ENCODE results near the gene PPIL3.
"Not testable (repeated sequence)": the region's sequence is repeated elsewhere in the genome, so short reads cannot be mapped to it uniquely, and the experiment has no call there.

PPIL3 gene
- 33.8 reads per million, percentile 59 among the genes with 10 or more reads in this experiment for total RNA-seq

DNA sequence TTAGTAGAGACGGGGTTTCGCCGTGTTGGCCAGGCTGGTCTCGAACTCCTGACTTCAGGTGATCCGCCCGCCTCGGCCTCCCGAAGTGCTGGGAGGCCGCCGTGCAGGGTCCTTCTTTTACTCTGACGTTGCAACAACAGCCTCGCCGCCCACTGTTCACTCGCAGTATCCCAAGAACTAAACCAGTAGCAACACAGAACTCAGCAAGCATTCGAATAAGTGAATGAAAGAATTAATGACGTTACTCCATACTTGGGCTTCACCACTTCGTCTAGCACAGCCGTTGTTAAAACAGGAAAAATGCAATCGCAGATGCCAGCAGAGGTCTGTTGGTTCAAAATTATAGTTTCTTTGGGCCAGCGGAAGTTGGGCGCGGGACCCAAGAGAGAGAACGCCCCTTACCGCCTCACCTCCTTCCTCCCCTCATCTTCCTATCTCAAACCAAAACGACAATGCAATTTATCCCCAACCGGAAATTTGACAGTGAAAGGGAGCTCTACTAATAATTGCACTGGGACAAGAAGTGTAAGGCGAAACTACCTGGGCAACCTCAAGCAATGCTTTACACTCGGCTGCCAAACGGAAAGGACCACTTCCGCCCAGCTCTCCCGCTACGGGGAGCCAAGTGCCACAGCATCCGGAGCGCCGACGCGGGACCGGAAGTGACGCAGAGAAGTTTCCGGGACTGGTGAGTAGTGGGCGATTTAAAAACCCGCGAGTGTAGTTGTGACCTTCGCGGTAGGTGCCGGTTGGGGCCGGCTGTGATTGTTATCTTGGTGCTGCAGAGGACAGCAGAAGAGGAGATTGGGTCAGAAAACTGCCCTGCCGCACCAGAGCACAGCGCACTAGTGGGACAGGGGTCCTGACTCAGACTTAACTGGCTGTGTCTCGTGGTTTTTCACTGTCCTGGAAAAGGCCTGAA, at the start of gene PPIL3, which contains the start of gene NIF3L1:
PPIL3 (minus strand) TSS at position 374 of the 922 bp plus-strand sequence. CDS start 1,462 bp downstream, outside the sequence.
NIF3L1 (plus strand) TSS at position 668 of the 922 bp plus-strand sequence. CDS start 2,573 bp downstream, outside the sequence.
- peak; percentile 95 for DNase-seq

GRCh38 chr2:200930947-200931626, 42.2 kb upstream of the PPIL3 start:
- no peak for DNase-seq

DNA sequence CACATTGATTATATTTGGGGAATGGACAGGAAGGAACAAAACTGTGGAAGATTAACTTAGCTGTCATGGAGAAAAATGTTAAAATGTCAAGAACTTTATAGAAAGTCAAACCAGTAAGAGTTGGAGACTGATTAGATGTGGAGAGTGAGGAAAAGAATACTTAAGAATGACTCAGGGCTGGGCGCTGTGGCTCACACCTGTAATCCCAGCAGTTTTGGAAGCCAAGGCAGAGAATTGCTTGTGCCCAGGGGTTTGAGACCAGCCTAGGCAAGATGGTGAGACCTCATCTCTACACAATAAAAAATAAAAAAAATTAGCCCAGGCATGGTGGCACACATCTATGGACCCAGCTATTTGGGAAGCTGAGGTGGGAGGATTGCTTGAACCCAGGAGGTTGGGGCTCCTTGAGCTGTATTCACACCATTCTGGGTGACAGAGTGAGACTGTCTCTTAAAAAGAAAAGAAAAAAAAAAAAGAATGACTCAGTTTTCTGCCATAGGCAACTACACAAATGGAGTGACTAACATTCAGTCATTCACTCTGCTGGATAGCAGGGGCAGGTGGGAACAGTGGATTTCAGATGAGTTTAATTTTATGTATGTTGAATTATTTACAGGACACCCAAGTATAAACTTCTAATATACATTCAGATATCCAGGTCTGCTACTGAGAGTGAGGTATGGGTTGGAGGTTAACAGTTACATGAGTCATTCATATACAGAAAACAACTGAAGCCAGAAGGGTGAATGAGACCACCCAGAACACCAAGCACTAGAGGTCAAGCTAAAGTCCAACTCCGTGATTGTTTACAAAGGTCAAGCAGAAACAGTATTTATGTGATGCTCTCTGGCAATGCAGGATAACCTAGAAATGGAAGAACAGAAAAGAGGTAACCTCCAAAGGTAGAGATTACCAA, 40.7 kb upstream of the PPIL3 start:
- no peak for DNase-seq

DNA sequence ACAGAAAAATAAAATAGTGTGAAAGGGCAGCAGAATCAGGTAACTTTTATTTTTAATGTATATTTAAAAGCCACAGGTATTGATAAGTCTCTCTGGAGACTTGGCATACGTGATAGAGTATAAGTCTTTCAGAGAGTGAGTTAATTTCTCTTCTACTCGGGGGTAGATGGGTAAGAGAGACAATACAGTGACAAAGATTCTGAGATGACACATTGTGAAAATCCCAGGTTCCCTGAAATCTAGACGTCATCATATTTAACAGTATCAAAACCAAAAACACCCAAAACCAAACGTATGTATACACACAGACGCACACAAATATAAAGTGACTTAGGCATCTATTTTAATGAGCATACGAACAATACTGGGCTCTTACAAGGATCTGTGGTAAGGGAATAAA, 33.6 kb upstream of the PPIL3 start:
- DNase-seq: no peak

DNA sequence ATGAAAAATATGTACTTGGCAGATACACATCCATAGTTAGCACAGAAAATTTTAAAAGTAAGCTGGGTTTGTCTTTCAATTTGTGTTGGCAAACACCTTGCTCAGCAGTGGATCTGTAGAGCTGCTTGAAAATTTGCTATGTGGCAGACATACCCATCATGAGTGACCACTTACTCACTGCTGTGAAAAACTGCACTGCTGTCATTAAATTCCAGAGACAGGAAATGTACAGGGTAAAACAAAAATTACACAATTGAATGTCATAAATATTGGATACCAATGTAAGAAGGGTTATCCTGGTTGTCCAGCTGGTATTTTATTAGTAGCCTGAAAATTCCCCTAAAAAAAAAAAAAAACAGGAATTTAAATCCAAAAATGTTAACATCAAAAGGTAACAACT, 24.8 kb upstream of the PPIL3 start:
- no peak for DNase-seq

GRCh38 chr2:200909958-200910357, 21.1 kb upstream of the PPIL3 start:
- DNase-seq: no peak

DNA sequence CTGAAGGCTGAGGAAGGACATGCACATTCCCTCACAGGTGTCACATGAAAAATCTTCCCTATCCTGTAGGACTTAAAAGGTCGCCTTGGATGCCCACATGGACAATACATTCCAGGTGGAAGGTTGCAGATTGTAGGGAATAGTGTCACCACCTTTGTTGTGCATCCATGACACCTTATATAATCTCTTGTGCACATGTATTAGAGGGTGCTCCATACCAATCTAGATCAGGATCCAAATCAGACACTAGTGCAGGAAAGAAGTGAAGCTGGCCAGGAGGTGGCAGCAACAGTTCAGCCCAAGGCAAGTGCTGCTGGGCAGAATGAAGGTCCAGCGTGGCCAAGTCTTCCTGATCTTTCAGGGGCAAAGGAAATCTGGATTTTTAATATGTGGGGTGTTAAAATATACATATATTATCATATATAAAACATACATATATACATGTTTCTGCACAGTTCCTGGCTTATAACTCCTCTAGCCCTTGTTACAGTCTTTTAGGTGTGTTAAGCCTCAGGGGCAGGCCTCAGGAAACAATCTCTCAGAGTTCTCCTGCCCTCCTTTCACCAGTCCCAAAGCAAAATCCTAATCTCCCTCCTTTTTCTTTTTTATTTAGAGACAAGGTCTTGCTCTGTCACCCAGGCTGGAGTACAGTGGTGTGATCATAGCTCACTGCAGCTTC, 16.9 kb upstream of the PPIL3 start:
- peak; percentile 14 for DNase-seq

- DNase-seq: peak; percentile 68
These were observed 12.7 kb upstream of the PPIL3 start for GRCh38 chr2:200901459-200902072.

DNA sequence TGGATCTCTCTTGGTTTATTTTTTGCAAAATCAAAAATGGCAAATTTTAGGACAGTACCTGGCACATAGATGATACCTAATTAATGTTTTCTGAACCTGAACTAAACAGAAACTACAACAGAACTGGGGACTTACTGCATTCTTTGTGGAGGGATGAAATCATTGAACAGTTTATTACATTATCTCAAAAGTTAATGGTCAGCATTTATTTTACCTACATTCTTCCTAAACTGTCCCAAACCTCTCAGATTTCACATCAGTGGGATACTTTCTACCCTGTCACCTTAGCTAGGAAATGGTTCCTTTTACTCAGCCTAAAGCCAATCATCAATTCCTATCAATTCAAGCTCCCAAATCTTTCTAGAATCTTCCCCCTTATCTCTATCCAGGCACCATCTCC, 10.6 kb upstream of the PPIL3 start:
- no peak for DNase-seq

DNA sequence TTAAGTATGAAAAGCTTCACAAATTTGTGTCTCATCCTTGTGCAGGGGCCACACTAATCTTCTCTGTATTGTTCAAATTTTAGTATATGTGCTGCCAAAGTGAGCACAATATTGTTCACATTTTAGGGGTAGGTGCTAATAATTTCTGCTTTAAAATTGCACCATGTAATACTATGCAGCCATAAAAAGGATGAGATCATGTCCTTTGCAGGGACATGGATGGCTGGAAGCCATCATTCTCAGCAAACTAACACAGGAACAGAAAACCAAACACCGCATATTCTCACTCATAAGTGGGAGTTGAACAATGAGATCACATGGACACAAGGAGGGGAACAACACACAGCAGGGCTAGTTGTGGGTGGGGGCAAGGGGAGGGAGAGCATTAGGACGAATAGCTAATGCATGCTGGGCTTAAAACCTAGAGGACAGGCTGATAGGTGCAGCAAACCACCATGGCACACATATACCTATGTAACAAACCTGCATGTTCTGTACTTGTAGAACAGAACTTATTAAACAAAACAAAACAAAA, 7.1 kb downstream of the PPIL3 start:
- DNase-seq: not testable (repeated sequence)

DNA sequence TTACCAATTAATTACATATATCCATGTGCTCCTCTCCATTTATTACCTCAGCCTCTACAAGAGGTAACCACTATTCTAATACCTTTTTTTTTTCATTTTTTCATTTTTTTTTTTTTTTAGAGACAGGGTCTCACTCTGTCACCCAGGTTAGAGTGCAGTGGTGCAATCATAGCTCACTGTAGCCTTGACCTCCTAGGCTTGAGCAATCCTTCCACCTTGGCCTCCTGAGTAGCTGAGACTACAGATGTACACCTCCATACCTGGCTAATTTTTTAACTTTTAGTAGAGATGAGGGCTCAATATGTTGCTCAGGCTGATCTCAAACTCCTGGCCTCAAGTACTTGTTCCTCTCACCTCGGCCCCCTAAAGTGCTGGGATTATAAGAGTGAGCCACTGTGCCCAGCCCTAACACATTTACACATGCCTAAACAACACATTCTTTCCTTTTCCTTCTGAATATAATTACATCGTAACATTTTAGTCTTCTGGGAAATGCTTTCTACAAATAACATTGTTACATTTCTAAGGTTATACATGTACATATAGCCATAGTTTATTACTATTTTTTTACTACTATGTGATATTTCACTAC, 10.5 kb downstream of the PPIL3 start:
- no peak for DNase-seq

GRCh38 chr2:200877443-200877842, 11.4 kb downstream of the PPIL3 start:
- DNase-seq: no peak

GRCh38 chr2:200873560-200873959, 15.3 kb downstream of the PPIL3 start:
- DNase-seq: no peak

DNA sequence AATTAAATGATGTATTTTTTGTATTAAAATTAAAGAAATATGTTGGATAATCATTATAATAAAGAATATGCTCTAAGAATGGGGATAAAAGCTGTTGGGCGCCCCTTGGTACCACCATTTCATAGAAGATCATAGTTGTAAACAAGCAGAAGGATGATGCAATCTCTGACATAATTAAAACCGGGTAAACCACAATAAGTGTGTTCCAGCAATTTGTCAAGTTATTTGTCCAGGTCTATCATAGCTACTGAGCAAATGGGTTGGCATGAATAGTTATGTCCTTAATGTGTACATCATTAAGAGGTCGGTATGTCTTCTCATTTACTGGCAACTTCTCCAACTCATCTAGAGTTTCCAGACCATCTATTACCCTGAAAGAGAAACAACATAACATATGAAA, 17.7 kb downstream of the PPIL3 start:
- DNase-seq: no peak

- DNase-seq: no peak
These were observed 19.9 kb downstream of the PPIL3 start for GRCh38 chr2:200869014-200869413.

GRCh38 chr2:200864176-200865034, 24.5 kb downstream of the PPIL3 start, which contains the start of gene CLK1:
Gene CLK1 (minus strand): TSS chr2:200864658. CDS start chr2:200861862, 2,796 bp downstream.
- DNase-seq: peak; percentile 97

- no peak for DNase-seq
These were observed 25.1 kb downstream of the PPIL3 start for GRCh38 chr2:200863782-200864175.

GRCh38 chr2:200862532-200863000, 26.3 kb downstream of the PPIL3 start:
- peak; percentile 62 for DNase-seq

GRCh38 chr2:200861617-200862155, 27.2 kb downstream of the PPIL3 start:
- no peak for DNase-seq
